Fibroblast of peridontal ligament (primary cell): ENCODE results near the gene STX2.
"Not testable (repeated sequence)": the region's sequence is repeated elsewhere in the genome, so short reads cannot be mapped to it uniquely, and the experiment has no call there.

Experiments
- DNase-seq: peaks from one replicate; pipeline ENCODE4 v3.0.0-alpha.2; 2010; ENCODE audit errors: extremely low read depth

The STX2 gene

DNA sequence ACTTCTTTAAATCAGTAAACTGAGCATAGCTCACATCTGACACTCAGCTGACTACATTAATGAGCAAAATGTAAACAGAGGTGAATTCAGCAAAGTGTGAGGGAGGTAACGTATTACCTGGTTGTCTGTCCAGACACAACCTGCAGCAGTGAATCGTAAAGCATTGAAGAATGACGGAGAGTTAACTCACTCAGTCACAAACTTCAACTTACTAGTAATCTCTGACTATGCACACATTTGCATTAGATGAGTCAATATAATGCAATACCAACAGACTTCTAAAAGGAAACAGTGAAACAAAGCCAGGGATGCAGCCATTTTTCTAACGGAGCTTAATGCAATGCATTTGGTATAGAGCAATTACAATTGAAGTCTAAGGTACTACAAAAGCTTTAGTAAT, 40.0 kb downstream of the STX2 start:
- peak; percentile 13 for DNase-seq

DNA sequence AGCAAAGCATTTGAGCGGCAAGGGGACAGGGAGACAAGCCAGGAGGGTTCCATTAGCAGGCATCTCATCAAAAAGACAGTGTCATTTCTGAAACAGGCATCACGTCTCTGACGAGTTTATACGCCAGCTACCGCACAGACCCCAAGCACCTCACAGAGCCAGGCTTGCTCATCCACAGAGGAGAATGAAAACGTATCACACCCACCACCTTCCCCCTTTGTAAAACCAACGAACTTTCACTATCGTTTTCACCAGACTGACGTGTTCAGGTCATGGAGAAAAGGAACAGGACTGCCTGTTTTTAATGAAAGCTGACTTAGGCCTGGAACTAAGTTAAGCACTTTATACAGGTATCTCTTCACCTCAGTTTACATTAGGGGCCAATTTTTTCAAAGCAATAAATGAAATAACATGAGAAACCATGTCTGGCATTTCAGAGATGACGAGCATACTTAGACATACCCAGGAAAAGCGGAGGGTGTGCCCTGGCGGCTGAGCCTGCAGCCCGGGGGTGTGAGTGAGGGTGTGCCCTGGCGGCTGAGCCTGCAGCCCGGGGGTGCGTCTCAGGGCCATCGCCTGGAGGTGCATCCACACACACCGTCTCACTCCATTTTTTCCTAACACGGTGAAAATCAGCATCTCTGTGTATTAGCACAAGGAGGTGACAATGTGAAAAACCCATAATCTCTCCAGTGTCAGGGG, 41.9 kb downstream of the STX2 start:
- no peak for DNase-seq

DNA sequence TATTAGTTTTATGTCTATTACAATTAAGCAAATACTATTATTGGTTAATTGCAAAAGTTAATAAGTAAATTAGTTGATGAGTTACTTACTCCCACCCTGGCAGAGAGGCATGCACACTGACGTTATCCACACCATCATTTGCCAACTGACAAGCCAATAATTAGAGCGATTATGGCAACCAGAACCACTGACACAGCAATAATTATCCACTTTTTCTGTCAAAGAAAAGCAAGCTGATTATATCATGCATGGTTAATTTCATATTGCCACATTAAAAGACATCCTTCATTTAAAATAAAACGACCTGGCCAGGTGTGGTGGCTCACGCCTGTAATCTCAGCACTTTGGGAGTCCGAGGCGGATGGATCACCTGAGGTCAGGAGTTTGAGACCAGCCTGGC, 43.1 kb downstream of the STX2 start:
- DNase-seq: no peak

DNA sequence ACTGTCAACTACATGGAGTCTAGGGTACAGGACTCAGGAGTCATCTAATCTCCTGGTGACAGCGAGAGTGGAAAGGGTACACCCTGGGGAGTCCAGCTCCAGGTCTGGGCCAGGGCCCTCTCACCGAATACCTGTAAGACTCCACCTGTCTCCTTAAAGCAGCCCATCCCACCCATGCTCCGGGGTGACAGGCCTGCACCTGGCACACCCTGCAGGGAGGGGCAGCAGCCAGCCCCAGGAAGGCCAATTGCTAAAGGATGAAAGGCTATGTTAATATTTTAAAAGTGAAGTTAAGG, 45.5 kb downstream of the STX2 start:
- no peak for DNase-seq

DNA sequence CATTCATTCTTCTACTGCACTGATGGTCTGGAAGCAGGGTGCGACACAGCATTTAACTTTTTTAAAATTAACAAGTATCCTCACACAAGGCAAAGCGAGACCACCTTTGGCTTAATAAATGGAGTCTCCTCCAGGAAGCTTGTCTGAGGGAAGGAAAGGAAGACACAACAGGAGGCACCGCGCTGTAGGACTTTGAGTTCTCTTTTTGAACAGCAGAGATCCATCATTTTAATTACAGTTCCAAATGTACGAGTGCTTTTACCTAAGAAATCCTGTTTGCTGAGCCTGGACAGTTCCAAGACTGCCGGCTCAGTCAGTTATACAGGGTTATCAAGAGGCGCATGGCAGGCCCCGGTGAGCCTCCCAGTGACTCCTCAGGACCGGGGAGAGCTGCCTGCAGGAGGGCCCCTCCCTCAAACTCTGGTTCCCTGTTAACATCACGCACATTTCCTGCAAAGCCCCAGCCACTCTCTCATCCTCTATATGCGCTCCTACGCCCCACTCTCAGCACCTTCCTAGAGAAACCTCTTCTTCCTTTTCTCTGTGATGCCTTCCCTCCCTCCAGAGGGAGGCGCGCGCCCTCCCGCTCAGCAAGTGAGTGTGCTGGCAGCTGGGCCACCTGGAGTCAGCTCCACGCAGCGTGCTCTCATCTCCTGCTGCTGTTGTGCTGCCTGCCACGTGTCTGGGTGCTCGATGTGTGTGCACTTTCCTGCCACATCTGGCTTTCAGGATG, 46.1 kb downstream of the STX2 start:
- DNase-seq: no peak

DNA sequence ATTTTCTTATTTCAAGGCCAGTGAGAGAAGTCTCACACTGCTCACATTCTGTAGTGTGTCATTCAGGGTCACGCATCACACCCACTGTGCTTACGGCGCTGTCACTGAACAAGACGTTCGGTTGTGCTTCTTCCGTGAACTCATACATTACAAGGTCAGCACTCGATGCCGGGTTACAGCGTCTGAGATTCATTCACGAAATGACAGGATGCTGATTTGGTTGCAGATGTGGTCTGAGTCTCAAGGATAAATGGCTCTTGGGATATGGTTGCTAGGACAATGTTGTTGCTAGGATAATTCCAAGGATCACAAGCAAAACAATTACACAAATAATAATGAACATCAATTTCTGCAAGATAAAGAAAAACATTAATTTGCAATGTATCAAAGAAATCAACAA, 47.4 kb downstream of the STX2 start:
- DNase-seq: peak; percentile 19

DNA sequence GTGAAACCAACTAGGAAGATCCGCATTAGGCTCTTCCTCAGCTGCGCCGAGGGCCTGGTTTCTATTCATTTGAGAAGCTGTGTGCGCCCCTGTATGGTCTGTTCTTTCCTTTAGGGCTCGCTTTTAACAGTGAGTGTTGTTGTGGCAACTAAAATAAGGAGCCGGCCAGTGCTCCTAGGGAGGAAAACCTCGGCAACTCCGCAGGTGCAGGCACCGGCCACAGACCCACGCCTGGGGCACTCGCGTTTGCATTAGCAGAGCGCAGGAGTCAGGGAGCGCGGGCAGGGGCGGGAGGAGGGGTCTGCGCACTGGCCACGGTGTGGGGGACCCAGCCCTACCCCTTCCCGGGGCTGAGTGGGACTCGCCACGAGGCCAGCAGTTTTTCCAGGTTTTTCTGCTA, 50.5 kb downstream of the STX2 start:
- no peak for DNase-seq

DNA sequence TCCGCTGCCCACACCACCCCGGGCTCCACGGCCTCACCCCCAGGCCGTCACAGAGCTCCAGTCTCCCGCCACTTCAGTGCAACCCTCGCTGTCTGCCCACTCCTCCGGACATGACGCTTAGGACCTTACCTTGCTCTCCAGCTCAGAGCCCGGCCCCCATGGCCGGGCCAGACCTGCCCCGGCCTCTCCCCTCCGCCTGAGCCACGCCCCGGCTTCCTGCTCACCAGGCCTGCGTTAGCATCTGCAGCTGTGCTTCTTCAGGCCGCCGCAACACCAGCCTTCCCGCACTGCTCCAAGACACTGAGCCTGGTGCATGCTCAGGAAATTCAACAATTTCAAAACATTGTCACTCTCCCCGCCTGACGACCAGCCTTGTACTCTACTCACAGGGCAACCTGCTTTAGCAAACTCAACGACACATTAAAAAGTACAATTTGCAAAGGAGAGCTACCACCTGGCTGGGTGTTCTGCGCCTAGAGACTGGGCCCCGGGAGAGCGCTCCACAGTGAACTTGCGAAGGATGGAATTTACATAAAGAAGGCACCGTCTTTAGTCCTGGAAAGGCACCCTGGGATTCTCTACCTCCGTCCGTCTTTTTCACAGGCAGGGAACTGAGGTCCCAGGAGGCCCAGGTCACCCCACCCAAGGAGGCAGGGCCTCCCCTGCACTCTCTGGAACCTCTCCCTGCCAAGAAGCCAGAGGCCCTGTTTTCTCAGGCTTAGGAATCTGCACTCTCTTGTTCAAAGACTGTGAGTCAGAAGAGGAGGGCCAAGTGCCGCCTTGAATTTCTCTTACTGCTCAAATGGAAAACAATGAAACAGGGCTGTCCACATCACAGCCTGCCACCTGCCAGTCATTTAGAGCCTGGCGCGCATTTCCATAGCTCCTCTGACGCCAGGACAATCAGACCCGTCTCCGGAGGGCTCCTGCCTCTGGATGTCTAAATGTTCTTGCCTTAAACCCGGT, 51.3 kb downstream of the STX2 start:
- DNase-seq: no peak

DNA sequence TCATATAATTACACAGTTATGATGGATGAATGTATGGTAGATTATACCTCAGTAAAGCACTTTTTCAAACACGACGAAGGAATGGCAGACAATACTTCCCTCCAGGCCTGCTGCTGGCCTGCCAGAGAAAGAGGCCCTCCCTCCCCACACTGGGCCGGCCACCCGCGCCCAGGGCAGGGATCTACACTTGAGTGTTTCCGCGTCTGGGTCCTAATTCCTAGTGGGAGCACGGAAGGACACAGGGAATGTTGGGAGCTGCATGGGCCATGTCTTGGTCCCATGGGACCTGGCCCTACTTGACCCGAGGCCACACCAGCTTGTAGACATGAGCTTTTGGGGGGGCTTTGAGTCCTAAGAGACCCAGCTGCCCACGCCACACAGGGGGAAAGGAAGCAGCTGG, 52.0 kb downstream of the STX2 start:
- DNase-seq: no peak

DNA sequence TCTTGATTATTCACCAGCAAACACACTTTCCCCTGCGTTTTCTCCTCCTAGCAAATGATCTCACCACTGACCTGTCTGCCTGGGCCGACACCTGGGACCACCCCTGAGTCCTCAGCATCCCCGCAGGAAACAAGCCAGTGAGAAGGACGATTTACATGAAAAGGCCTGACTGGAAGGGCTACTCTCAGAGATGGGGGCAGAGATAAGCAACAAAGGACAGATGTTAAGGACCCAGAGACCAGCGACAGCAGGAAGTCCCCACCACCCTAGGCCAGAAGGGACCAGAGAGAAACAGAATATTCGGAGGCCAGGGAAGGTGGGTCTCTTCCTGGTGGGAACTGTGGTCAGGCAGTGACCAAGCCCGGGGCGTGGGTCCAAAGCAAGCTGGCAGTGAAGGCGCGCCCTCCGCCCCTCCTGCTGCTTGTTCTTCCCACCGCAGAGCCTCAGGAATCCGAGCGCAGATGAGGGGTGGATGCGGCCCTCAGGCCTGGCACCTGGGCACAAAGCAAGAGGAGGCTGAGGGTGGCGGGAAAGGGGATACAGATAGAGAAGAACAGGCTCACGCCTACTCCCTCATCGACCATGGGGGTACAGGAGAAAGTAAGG, 55.8 kb downstream of the STX2 start:
- DNase-seq: no peak

DNA sequence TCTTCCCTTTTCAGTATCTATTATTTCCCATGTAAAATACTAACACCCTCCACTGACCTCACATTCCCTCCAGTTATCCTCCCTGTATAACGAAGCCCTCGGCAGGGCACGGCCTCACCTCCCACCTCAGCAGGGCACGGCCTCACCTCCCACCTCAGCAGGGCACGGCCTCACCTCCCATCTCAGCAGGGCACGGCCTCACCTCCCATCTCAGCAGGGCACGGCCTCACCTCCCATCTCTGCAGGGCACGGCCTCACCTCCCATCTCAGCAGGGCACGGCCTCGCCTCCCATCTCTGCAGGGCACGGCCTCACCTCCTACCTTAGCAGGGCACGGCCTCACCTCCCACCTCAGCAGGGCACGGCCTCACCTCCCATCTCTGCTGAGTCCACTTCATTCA, 56.8 kb downstream of the STX2 start:
- not testable (repeated sequence) for DNase-seq

DNA sequence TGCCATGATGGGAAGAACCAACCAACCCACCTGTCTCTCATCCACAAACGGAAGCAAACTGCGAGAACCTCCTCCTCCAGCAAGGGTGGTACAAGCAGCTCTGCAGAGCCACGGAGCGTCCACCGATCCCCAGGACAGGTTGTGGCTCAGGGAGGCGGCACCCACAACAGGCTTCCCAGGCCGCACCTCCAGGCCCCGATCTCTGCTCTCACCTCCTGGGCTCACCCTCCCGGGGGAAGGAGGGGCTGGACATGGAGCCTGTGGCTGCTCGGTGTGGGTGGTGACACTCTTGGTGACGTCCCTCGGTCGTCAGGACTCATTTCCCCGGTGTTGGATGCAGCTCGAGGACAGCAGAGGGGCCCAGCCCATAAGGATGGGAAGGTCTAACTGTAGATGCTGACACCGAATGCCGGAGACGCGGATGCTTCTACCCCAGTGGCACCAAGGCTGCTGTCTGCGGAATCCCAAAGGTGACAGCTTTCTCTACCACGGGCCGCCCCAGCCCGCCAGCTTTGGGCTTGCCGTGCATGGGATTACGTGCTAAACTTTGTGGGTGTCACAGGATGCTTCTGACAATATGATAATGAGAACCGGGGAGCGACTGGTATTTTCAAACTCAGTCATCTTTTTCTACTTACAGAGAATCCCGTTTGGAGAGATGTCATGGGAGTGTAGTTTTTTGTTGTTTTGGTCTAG, 58.0 kb downstream of the STX2 start:
- no peak for DNase-seq

DNA sequence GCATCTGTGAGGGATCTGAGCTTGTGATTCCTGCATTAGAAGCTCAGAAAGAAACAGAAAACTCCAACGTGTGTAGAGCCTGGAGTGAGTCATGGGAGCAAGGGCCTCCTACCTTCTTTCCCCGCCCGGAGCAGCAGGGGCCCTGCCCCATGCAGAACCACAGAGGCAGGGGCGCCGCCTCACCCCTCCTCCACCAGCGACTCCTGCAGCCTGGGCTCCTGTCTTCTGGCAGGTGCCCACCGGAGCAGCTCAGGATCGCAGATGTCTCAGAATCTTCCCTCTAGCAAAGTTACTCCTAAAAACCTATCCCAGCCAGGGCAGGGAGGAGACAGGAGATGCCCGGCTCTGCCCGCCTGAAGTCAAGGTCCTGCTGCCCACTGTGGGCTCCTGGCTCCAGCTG, 58.7 kb downstream of the STX2 start:
- no peak for DNase-seq

DNA sequence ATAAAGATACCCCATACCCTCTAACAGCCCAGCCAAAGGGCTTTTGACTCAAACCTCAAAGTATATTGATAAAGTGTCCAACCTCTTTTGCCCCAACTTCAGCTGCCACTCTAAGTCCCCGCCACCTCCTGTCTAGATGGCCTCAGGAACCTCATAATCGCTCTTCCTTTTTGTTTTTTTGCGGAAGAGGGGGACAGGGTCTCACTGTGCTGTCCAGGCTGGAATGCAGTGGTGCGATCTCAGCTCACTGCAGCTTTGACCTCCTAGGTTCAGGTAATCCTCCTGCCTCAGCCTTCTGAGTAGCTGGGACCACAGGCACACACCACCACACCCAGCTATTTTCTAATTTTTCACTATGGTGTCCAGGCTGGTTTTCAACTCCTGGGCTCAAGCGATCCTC, 60.3 kb downstream of the STX2 start:
- DNase-seq: no peak

DNA sequence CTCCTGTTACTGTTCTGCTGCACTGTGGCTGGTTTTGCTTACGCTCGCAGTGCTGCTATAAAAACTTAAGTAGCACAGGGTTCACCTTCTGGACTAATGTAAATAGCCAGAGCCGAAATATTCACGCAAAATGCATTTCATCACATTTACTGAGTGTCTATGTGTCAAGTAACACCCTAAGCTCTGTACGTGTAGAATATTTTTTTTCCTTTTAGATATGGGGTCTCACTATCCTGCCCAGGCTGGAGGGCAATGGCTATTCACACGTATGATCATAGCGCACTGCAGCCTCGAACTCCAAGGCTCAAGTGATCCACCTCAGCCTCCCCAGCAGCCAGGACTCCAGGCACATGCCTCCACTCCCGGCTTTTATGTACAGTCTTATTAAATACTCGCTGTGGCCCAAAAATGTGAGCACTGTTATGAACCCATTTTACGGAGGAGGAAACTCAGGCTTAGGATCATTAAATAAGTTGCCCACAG, 62.2 kb downstream of the STX2 start:
- DNase-seq: no peak

DNA sequence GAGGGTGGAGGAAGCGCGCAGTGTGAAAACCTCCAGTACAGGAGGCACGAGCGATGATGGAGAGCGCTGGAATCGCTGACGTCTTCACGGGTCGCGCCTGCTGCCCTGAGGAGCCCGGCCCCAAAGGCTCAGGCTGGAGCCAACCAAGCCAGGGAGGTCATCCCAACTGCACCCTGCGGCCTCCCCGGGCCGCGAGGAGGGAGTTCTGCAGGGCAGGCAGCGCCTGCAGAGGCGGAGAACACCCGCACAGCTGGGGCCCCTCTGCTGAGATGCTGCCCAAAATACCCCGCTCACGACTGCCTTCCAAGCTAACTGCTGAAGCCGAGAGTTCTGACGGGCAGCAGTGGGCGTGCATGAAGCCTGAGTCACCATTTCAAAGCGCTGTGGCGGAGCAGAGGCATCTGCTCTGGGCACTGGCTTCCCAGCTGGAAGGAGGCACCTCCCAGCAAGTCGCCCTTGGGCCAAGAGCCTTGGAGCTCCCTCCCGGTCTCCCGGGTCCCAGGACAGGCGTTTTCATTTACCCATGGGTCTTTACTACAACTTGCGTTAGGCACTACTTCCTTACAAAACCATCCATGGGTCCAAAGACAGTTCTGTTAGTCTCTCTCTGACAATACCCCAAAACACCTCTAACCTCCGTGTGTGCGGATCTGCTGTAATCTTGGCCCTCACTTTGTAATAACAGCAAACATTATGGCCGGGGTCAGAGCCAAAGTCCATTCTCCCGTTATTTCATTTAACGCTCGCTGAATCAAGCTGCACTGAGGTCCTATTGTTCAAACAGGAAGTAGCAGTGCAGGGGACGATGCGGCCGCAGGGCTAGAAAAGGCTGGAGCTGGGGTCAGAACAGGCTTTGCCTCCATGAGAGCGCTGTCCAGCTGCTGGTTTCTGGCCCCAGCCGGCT, 62.8 kb downstream of the STX2 start:
- peak; percentile 87 for DNase-seq

DNA sequence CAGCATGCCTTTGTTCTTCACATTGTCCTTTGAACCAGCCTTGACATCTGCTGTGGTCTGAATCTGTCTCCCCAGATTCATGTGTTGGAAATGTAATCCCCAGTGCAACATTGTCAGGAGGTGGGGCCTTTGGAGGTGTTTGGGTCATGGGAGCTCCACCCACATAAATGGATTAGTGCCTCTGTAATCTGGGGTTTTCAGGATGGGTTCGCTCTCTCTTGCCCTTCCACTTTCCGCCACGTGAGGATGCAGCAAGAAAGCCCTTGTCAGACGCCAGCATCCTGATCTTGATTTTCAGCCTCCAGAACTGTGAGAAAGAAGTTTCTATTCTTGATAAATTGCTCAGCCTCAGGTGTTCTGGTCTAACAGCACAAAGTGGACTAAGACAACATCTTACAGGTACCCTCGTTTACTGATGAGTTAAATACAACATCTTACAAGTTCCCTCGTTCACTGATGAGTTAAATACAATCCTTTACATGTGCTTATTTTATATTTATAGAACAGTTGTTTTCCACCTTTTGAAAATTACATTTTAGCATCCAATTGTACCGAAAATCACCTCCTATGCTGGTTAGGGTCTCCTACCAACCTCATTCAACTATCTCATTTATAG, 68.5 kb downstream of the STX2 start:
- no peak for DNase-seq

DNA sequence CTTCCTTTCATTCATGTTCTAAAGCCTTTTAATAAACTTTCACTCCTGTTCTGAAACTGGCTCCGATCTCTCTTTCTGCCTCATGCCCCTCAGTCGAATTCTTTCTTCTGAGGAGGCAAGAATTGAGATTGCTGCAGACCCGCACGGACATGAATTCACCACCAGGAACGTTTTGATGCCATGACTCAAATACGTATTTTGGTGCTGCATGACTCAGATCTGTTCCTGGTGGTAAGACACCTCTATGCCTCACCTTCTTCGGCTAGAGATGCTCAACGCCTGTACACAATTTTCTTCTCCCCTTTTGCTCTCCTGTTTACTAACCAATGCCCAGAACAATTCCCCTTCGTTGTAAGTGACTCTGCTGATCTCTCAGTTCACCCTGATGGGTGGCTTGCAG, 70.9 kb downstream of the STX2 start:
- DNase-seq: no peak

DNA sequence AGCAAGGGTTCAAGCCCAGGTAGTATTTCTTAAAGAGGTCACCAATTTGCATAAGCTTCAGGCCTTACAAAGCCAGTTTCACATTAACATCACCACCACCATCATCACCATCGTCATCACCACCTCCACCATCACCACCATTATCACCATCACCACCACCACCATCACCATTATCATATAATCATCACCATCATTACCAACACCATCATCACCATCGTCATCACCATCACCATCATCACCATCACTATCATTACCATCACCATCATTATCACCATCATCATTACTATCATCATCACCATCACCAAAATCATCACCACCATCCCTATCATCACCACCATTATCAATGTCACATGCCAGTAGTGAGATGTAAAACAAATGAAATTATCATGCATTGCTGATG, 72.6 kb downstream of the STX2 start:
- DNase-seq: no peak

DNA sequence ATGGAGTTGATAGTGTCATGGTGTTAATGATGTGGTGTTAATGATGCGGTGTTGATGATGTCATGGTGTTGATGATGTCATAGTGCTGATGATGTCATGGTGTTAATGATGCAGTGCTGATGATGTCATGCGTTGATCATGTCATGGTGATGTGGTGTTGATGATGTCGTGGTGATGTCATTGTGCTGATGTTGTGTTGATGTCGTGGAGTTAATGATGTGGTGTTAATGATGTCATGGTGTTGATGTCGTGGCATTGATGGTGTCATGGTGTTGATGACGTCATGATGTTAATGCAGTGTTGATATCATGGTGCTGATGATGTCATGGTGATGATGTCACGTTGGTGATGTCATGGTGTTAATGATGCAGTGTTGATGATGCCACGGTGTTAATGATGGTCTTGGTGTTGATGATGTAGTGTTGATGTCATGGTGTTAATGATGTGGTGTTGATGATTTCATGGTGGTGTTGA, 73.8 kb downstream of the STX2 start:
- peak; percentile 15 for DNase-seq
